Measurements from ENCODE around the gene PCDHGA1. TPM values are rescaled to one million over a fixed set of nuclear protein-coding genes. Genes with fewer than 3 reads are reported as not detected.
A peak's percentile ranks its signal among the peaks of the same experiment; 100 is the strongest.

PCDHGA1 gene
- total RNA-seq, 4 donors from 2014 or later: 1.7 TPM; not detected in 3

GRCh38 chr5:141508440-141508797, 178.1 kb downstream of the PCDHGA1 start:
- Histone ChIP-seq H3K9me3 (no peaks in the 10 kb centered on the region), H3K4me1 (peaks cover 0 to 27% (median 16%) of the 10 kb centered on the region in 4 donors), H3K27me3 (no peaks in the 10 kb centered on the region), H3K4me3 (peak overlapping the region; percentile 1 to 20 (median 17)), H3K27ac (peak overlapping the region; percentile 68 to 81 (median 75)), H3K36me3 (peaks cover 0 to 6% (median 0%) of the 10 kb centered on the region in 3 donors)
- no peak for DNase-seq
- no peak for TF ChIP-seq POLR2A (IDR thresholded peaks at IDR 0.05)
- TF ChIP-seq, protein P1, sequence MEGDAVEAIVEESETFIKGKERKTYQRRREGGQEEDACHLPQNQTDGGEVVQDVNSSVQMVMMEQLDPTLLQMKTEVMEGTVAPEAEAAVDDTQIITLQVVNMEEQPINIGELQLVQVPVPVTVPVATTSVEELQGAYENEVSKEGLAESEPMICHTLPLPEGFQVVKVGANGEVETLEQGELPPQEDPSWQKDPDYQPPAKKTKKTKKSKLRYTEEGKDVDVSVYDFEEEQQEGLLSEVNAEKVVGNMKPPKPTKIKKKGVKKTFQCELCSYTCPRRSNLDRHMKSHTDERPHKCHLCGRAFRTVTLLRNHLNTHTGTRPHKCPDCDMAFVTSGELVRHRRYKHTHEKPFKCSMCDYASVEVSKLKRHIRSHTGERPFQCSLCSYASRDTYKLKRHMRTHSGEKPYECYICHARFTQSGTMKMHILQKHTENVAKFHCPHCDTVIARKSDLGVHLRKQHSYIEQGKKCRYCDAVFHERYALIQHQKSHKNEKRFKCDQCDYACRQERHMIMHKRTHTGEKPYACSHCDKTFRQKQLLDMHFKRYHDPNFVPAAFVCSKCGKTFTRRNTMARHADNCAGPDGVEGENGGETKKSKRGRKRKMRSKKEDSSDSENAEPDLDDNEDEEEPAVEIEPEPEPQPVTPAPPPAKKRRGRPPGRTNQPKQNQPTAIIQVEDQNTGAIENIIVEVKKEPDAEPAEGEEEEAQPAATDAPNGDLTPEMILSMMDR (IDR thresholded peaks at IDR 0.05): no peak

GRCh38 chr5:141508798-141509611, 178.7 kb downstream of the PCDHGA1 start:
- Histone ChIP-seq H3K27ac (peak overlapping the region; percentile 68 to 81 (median 75)), H3K9me3 (no peaks in the 10 kb centered on the region), H3K4me1 (peaks cover 0 to 27% (median 18%) of the 10 kb centered on the region in 4 donors), H3K4me3 (peak overlapping the region; percentile 1 to 20 (median 17)), H3K27me3 (no peaks in the 10 kb centered on the region), H3K36me3 (peaks cover 0 to 6% (median 0%) of the 10 kb centered on the region in 3 donors)
- DNase-seq: peak in 2 of 3 donors; percentile 29 to 55
- TF ChIP-seq POLR2A (IDR thresholded peaks at IDR 0.05): no peak
- TF ChIP-seq, protein P1 (IDR thresholded peaks at IDR 0.05): no peak

DNA sequence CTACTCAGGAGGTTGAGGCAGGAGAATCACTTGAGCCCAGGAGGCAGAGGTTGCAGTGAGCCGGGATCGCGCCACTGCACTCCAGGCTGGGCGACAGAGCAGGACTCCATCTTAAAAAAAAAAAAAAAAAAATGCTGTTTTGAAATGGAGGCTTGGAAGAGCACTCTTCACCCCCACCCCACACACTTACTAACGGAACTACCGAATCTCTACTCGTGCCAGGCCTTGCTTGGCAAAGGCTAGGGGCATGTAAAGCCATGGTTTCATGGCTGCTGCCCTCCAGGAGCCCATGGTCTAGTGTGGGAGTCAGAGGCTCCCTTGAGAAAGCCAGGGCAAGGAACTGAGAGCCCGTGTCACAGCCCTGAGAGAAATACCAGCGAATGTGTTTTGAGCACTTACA, 179.8 kb downstream of the PCDHGA1 start:
- peaks cover 0 to 6% (median 0%) of the 10 kb centered on the region in 3 donors for H3K36me3 ChIP-seq
- peaks cover 0 to 31% (median 26%) of the 10 kb centered on the region in 4 donors for H3K4me1 ChIP-seq
- no peak for DNase-seq
- H3K27ac ChIP-seq: peak overlapping the region in 1 of 4 donors; percentile 3
- H3K27me3 ChIP-seq: no peaks in the 10 kb centered on the region
- no peaks in the 10 kb centered on the region for H3K9me3 ChIP-seq
- TF ChIP-seq, protein P1 (IDR thresholded peaks at IDR 0.05): no peak
- no peak for TF ChIP-seq POLR2A (IDR thresholded peaks at IDR 0.05)
- H3K4me3 ChIP-seq: no peak overlapping the region

- H3K4me1 ChIP-seq: peaks cover 0 to 31% (median 26%) of the 10 kb centered on the region in 4 donors
- no peaks in the 10 kb centered on the region for H3K9me3 ChIP-seq
- H3K4me3 ChIP-seq: no peak overlapping the region
- peak overlapping the region in 1 of 4 donors; percentile 75 for H3K27ac ChIP-seq
- peak in 2 of 3 donors; percentile 57 to 58 for DNase-seq
- no peaks in the 10 kb centered on the region for H3K27me3 ChIP-seq
- TF ChIP-seq, protein P1 (IDR thresholded peaks at IDR 0.05): no peak
- TF ChIP-seq POLR2A (IDR thresholded peaks at IDR 0.05): no peak
- H3K36me3 ChIP-seq: peaks cover 0 to 14% (median 0%) of the 10 kb centered on the region in 3 donors
Measured at GRCh38 chr5:141510850-141511601, 180.7 kb downstream of the PCDHGA1 start.

DNA sequence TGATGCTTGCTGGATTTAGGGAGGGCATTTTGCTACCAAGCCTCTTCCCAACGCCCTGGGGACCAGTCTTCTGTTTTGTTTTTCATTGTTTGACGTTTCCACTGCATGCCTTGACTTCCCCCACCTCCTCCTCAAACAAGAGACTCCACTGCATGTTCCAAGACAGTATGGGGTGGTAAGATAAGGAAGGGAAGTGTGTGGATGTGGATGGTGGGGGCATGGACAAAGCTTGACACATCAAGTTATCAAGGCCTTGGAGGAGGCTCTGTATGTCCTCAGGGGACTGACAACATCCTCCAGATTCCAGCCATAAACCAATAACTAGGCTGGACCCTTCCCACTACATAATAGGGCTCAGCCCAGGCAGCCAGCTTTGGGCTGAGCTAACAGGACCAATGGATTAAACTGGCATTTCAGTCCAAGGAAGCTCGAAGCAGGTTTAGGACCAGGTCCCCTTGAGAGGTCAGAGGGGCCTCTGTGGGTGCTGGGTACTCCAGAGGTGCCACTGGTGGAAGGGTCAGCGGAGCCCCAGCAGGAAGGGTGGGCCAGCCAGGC, 181.5 kb downstream of the PCDHGA1 start:
- TF ChIP-seq, protein P1 (IDR thresholded peaks at IDR 0.05): no peak
- no peak for DNase-seq
- peaks cover 0 to 31% (median 25%) of the 10 kb centered on the region in 4 donors for H3K4me1 ChIP-seq

More for the DNA sequence above, 181.5 kb downstream of the PCDHGA1 start:
- Histone ChIP-seq H3K27me3 (no peaks in the 10 kb centered on the region), H3K36me3 (peaks cover 0 to 22% (median 0%) of the 10 kb centered on the region in 3 donors), H3K9me3 (no peaks in the 10 kb centered on the region), H3K4me3 (no peak overlapping the region), H3K27ac (peak overlapping the region; percentile 2 to 86 (median 61))
